HK-2 (cell line): ENCODE results near the gene CHRNA4.
"Not testable (repeated sequence)": the region's sequence is repeated elsewhere in the genome, so short reads cannot be mapped to it uniquely, and the experiment has no call there.

ENCODE experiments used
- DNase-seq: peaks from one replicate; pipeline ENCODE4 v3.0.0-alpha.2; 2018; ENCODE audit not compliant: unreplicated experiment

The CHRNA4 gene

DNA sequence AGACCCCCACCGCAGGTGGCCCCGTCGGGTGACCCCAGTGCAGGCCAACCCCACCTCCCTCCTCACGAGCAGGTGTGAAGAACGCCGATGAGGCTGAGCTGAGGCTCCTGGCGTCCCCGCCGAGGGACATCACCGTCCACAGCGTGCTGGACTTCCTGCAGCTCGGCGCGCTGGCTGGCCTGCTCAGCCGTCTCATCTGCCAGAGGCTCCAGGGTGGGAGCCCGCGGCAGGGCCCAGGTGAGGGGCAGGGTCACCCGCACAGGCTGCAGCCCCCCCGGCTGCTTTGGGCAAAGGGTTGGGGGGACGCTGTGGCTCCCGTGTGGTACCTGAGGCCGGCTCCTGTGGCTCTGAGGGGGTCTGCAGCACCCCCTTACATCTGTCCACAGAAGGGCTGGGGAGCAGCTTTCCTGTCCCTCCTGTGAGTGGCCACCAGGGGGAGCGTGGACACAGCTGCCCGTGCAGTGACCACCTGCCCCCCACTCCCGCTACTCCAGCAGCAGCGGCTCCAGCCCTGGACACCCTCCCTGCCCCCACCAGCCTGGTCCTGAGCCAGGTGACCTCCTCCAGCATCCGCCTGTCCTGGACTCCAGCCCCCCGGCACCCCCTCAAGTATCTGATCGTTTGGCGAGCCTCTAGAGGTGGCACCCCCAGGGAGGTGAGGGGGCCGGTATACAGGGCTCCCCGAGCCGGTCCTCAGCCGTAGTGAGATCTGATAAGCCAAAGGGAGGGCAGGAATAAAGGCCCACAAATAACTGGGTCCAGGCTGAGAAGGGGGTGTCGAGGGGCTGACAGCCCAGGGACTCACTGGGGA is 51.7 kb downstream of the CHRNA4 start:
- peak; percentile 64 for DNase-seq

DNA sequence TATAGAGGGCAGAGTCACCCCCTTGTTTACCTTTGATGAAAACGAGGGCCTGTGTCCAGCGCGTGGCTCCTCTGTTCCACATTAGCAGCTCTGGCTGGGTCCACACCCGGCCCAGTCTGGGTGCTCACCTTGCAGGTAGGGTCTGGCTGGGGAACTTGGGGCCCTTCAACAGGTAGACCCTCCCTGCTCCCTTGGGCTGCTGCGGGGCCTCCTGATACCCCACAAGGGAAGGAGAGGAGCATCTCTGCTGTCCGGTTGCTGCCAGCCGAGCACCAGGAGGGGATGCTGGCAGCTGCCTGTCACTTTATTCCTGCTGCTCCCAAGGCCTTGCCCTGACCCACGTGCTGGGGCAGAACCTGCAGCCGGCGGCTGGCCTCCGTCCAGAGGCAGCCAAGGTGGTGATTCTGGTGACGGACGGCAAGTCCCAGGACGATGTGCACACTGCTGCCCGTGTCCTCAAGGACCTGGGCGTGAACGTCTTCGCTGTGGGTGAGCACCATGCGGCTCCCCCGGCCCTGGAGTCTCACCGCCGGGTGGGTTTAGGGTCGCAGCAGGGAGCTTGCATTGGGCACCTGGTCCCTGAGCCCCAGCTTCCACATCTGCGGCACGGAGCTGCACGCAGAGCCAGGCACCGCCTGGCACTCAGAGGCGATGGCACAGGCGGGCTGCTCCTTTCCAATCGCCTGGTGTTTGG is 52.8 kb downstream of the CHRNA4 start:
- no peak for DNase-seq

DNA sequence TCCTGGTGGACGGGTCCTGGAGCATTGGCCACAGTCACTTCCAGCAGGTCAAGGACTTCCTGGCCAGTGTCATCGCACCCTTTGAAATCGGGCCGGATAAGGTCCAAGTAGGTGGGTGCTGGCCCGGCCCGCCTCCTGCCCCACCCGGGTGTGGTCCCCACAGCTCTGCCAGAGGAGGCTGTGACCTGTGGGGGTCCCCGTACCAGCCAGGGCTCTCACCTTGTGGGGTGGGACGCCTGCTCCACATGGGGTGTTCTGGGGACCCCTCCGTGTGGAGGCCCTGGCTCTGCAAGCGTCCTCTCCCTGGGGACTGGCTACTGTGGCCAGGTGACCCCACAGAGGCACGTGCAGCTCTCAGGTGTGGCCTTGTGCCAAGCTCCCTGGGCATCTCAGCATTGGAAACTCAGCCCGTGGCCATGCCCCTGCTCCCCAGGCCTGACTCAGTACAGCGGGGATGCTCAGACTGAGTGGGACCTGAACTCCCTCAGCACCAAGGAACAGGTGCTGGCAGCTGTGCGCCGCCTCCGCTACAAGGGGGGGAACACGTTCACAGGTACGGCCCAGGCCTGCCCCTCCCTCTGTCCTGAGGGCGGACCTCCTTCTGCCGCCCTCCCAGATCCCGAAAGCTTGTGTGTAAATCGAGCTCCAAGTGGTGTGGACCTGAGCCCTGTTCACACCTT is 53.5 kb downstream of the CHRNA4 start:
- no peak for DNase-seq

DNA sequence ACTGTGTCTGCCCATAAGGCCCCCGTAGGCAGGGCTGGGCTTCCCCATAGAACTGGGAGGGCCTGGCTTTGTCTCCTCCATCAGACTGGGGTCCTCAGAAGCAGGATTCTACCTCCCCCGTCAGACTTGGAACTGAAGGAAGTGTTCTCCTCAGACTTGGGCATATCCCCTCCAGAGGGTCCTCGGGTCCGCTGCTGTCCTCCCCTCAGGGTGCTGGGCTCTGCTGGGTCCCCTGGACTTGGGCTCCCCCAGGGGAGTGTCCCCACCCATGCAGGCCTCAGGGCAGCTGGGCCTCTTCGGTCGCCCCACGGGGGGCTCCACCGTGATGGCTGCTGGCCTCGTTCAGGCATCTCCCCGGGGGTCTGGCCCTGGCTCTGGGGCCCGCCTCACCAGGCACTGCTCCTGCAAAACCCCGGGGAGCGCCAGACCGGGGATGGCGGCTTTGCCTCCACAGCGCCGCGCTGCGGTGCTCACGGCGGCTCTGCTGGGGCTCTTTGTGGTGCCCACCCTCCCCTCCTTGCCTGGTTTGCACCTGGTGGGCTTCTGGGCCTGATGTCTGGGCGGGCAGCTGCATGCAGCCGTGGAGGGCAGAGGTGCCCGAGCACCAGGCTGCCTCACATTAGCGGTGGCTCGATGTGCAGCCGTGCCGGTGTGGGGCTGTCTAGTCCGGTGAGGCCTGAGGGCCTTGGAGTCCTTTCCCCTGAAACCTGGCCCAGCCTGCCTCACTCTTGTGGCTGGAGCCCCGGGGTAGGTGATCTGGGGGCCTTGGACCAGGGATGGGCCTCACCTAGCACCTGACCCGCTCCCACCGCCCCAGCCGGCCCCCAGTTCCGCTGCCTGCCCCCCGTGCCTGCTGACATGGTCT is 54.2 kb downstream of the CHRNA4 start:
- no peak for DNase-seq

DNA sequence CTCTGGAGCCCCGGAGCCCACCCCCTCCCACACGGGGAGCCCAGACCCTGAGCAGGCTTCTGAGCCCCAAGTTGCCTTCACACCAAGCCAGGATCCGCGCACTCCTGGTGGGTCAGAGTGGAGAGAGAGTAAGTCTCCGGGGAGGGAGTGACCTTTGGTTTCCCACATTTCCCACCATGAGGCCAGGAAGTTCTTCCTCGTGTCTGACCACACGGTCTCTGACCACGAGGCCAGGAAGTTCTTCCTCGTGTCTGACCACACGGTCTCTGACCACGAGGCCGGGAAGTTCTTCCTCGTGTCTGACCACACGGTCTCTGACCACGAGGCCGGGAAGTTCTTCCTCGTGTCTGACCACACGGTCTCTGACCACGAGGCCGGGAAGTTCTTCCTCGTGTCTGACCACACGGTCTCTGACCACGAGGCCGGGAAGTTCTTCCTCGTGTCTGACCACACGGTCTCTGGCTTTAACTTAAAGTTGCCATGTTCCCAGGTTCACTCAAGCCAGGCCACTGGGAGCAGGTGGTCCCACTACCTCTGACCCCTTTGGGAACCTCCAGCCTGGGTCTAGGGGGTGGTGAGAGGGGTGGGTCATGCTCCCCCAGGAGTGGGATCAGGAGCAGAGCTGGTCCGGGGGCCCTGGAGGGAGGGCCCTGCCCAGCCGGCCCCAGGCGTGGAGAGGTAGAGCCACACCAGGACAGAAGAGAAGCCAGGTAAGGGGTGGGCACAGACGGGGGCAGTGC is 55.0 kb downstream of the CHRNA4 start:
- not testable (repeated sequence) for DNase-seq

DNA sequence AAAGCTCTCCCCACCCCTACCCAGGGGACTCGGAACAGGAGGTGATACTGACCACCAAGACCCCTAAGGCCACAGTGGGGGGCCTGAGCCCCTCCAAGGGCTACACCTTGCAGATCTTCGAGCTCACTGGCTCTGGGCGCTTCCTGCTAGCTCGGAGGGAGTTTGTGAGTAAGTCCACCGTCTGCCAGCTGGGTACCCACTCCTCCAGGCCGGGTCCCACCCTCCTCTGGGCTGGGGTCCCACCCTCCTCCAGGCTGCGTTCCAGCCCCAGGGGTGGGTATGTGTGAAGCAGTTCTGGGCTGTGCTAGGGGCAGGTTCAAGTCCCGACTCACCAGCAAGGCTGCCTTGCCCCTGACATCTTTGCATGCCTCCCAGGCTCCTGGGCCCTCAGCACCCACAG is 55.8 kb downstream of the CHRNA4 start:
- DNase-seq: no peak

DNA sequence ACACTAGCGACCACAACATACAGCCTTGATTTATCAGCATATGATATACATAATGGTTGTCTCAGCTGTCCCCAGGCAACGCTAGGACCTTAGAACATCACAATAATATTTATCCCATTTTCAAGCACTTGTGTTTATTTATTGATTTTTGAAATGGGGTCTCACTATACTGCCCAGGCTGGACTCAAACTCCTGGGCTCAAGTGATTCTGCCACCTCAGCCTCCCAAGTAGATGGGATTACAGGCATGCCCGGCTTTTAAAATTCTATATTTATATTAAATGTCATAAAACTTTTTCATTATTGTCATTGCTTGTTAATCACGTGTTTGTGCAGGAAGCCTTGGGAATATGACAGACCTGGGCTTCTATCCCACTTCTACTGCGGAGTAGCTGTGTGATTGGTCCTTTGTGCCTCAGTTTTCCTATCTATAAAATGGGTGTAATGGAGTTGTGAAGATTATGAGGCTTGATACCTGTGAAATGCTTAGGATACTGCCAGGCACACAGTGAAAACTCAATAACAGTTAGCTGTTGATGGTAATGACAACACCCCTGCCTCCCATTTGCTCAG is 58.0 kb downstream of the CHRNA4 start:
- no peak for DNase-seq

DNA sequence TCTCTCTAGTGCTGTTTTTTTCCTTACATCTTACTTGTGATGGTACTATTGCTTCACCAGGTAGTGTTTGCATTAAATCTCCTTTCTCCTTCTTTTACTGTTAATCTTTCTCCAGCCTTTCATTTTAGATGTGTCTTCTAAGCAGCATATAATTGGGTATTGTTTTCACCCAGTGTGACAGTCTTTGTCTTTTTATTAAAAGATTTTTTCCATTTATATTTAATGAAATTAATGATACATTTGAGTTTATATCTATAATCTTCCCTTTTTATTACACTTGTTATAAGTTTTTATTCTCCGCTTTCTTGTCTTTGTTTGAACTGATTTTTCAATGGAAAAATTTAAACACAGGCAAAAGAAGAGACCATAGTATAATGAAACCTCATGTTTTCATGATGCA is 59.5 kb downstream of the CHRNA4 start:
- DNase-seq: no peak

DNA sequence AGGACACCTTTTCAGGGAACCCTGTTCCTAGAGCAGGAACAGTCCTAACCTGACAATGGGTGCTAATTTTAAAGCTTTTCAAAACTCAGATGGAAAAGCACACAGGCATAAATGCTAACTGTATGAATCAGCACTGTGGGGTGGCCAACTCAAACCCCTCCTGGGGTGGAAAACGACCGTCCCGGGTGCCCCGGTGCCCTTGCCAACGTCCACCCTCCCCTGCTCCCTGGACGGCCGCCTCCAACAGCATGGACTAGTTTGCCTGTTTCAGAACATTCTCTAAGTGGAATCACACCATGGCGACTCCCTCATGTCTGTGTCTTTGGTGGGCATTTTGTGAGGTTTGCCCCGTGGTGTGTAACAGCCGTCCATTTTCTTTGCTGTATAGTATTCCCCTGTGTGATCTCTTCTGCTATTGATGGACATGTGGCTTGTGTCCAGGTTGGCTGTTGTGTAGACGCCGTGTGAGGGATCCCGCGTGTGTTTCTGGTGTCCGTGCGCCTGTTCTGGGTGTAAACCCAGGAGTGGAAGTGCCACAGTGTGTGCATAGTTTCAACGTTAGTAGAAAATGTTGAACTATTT is 62.3 kb downstream of the CHRNA4 start:
- DNase-seq: no peak

DNA sequence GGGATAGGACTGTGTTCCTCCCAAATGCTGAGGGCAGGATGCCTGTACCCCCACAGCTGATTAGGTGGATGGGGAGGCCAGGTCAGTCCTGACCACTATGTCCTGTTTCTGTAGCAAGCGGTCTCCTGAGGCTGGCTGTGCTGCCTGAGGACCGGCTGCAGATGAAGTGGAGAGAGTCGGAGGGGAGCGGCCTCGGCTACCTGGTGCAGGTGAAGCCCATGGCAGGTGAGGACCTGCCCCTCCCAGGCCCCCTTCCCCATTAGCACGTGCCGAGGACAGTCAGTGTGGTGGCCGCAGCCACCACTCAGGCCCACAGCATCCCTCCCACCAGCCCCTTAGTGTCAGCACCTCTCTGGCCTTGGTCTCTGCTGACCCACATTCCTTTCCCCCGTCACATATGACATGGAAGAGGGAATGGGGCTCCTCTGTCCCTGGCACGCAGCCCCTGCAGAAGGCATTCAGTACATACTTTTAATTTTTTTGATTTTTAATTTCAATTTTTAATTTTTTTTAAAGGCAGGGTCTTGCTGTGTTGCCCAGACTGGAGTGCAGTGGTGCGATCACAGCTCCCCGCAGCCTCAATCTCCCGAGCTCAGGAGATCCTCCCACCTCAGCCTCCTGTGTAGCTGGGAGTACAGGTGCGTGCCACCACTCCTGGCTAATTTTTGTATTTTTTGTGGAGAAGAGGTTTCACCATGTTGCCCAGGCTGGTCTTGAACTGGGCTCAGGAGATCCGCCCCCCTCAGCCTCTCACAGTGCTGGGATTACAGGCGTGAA is 63.2 kb downstream of the CHRNA4 start:
- no peak for DNase-seq

DNA sequence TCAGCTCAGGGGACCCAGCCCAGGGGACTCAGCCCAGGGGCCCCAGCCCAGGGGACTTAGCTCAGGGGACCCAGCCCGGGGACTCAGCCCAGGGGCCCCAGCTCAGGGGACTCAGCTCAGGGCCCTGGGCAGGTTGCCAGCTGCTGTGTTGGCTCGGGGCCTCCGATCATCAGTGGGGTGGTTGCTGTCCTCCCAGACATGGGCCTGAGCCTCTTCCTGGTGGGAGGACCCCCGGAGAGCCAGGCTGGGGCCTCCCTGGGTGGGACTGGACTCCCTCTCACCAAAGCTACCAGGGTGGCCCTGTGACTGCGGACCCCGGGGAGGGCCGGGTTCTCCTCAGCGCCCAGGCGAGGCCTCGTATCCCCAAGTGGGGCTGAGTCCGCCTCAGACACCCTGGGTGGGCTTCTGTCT is 63.8 kb downstream of the CHRNA4 start:
- no peak for DNase-seq

DNA sequence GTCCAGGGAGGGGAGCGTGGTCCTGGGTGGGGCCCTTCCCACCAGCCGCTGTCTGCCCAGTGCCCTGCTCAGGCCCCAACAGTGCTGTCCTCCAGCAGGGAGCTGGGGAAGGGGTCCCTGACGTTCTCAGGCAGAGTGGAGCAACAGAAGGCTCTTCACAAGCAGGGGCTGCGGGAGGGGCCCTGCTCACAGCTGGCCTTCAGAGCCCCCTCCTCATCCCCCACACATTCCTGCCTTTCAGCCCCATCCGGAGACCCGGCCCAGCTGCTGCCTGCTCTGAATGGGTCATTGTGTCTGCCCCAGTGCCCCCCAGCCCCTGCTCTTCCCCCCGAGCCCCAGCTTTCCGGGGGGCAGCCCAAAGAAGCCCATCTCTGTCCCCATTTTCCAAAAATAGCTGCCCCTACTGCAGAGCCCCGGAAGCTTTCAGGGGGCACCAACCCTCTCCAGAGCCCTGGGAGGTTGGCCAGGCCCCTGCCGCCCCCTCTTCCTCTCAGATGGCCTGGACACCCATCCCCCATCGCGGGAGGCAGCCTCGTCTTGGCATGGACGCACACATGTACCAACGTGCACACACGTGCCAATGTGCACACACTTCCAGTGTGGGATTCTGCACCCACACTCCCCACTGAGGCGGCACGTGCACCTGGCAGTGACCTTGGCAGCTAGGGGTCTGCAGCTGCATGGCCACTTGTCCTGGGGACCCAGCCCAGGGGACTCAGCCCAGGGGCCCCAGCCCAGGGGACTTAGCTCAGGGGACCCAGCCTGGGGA is 64.4 kb downstream of the CHRNA4 start:
- DNase-seq: no peak

DNA sequence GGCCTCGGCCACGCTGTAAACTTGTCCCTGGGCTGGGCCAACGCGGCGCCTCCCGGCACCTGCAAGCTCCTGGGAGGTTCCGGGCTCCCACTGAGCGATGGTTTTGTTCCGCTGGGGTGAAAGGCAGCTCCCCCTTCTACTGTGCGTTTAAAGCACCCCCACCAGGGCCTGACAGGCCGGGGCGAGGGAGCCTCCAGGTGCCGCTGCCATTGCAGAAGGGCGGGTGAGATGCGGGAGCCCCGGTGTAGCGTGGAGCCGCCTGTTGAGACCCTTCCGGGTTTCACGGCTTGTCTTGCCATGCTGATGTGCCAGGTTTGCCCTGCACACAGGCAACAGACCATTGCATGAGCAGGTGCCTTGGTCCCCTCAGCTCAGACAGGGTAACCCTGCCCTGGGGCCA is 65.3 kb downstream of the CHRNA4 start:
- no peak for DNase-seq

DNA sequence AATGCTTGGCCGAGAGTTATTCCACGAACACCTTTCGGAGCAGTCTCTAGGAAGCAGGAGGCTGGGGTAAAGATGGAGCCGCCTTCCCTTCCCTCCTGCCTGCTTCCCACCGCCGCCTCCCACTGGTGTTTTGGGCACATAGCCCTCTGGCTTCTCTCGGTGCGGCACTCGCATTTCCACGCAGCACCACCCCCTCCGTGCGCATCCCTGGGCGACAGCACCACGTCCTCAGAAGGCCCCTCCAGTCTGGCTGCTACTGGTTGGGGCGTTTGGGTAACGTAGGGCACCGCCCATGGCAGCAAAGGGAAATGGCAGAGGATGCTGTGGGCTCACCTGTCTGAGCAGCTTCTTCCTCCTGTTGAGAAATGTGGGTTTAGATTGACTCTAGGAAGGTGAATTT is 65.7 kb downstream of the CHRNA4 start:
- no peak for DNase-seq

DNA sequence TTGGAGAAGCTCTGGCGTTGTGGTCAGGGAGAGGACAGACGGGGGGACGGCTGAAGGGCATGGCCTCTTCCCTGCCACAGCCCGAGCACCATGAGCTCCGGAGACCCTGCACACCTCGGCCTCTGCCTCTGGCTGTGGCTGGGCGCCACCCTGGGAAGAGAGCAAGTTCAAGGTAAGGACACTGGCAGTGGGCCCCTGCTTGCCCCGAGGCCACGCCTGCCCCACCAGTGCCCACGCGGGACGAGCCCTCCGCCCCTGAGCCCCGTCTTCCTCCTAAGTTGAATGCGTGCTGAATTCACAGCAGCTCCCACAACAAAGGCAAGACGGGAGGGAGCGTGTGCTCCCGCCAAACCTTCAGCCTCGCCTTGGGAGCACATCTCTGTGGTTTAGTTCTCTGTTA is 66.1 kb downstream of the CHRNA4 start:
- DNase-seq: no peak

DNA sequence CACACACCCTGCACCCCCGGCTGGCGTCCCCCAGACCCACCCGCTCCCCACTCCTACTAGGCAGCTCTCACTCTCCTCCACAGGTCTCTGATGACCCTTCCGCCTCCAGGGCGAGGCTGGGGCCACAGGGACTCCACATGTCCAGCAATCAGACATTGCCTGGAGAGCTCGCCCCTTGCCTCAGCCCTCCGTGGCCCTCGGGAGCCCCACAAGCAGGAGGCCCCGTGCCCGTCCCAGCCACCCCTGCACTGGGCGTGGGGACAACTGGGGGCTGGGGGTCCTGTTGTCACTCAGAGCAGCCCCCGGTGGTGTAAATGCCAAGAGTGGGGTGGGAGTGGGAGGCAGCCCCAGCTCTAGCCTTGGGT is 66.6 kb downstream of the CHRNA4 start:
- no peak for DNase-seq

DNA sequence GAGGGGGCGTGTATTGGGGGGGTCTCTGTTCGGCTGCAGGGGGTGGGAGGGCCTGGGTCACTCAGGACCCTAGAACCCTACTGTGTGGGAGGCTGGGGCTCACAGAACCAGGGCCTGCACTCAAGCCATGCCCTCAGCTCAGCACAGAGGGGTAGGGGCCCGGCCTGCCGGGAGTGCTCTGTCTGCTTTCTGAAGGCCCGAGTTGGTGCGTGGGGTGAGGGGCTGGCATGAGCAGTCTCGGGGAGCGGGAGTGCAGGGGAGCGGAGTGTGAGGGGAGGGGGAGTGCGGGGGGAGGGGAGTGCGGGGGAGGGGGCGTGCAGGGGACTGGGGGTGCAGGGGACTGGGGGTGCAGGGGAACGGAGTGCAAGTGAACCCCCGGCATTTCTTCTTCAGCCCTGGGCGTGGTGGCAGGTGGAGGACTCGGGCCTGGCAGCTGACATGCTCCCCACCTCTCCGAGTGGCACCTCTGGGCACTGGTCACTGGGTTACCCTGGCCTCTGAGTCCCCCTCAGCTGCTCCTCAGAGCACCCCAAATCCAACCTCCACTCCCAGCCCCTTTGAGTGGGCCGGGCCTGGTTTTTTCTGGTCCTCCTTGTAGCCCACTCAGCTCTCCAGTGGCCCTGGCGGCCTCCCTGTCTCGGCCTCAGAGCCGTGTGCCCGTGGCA is 67.1 kb downstream of the CHRNA4 start:
- DNase-seq: no peak

DNA sequence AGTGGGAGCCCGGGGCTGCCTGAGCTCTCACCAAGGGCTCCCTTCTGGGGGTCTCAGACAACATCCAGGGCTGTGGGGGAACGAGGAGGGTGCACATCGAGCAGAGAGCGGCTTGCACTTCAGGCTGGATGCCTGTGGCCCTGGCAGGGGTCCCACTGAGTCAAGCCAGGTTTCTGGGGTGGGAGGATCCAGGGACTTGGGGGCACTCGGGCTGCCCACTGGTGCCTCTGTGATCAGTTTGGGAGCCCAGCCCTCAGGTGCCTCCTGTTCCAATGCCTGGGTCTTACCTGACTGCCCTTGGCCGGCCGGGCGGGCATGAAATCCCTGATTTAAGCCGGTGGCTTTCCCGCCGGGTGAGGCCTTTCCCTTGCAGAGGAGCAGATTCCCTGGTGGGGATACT is 67.7 kb downstream of the CHRNA4 start:
- DNase-seq: no peak
